Hepatocyte (in vitro differentiated cells): ENCODE data around the gene ALDH7A1.
"Not testable (repeated sequence)": the region's sequence is repeated elsewhere in the genome, so short reads cannot be mapped to it uniquely, and the experiment has no call there.

ENCODE experiments used
- EZH2 ChIP-seq: fragments of 200-600 bp; sonication (generic); IDR thresholded peaks from 2 replicates; pipeline ENCODE4 v1.6.1; 2016; ENCODE audit warnings: antibody characterized with exemption, mild to moderate bottlenecking, borderline replicate concordance
- EZH2phosphoT487 ChIP-seq: fragments of 200-600 bp; sonication (generic); IDR thresholded peaks from one replicate; pipeline ENCODE4 v1.6.1; 2018; ENCODE audit warnings: antibody characterized with exemption, mild to moderate bottlenecking, low read depth, moderate library complexity; ENCODE audit not compliant: unreplicated experiment, severe bottlenecking
- TF ChIP-seq, protein P1 (sequence below): fragments of 200-600 bp; sonication (generic); IDR thresholded peaks from 2 replicates; pipeline ENCODE4 v1.5.1; 2016; ENCODE audit warnings: antibody characterized with exemption, mild to moderate bottlenecking; ENCODE audit not compliant: poor library complexity

DNA sequence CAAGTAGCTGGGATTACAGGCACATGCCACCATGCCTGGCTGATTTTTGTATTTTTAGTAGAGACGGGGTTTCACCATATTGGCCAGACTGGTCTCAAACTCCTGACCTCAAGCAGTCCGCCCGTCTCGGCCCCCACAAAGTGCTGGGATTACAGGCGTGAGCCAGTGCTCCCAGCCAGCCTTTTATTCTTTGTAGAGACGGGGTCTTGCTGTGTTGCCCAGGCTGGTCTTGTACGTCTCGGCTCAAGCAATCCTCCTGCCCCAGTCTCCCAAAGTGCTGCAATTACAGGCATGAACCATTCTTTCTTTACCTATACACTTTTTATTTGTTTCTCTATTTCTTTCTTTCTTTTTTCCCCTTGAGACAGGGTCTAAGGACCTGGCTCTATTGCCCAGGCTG lies 22.6 kb upstream of the ALDH7A1 start:
- TF ChIP-seq, protein P1, sequence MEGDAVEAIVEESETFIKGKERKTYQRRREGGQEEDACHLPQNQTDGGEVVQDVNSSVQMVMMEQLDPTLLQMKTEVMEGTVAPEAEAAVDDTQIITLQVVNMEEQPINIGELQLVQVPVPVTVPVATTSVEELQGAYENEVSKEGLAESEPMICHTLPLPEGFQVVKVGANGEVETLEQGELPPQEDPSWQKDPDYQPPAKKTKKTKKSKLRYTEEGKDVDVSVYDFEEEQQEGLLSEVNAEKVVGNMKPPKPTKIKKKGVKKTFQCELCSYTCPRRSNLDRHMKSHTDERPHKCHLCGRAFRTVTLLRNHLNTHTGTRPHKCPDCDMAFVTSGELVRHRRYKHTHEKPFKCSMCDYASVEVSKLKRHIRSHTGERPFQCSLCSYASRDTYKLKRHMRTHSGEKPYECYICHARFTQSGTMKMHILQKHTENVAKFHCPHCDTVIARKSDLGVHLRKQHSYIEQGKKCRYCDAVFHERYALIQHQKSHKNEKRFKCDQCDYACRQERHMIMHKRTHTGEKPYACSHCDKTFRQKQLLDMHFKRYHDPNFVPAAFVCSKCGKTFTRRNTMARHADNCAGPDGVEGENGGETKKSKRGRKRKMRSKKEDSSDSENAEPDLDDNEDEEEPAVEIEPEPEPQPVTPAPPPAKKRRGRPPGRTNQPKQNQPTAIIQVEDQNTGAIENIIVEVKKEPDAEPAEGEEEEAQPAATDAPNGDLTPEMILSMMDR, result not testable (repeated sequence)
- not testable (repeated sequence) for TF ChIP-seq EZH2phosphoT487, EZH2
